Activated CD4-positive, alpha-beta T cell treated with anti-CD3 and anti-CD28 coated beads, Interleukin-2, amount 10 ng/mL, durations not matched to agents 24 days and 14 days (primary cell): ENCODE measurements around the gene RARG. TPM values are rescaled to one million over a fixed set of nuclear protein-coding genes. Genes with fewer than 3 reads are reported as not detected.

Source experiments
- DNase-seq: peaks from one replicate; pipeline ENCODE4 v3.0.0; 2022
- H3K27ac Mint-ChIP-seq: one replicate; pipeline ENCODE4 v1.8.0; 2022; ENCODE audit warnings: mild to moderate bottlenecking, mixed read lengths
- H3K27me3 Mint-ChIP-seq: one replicate; pipeline ENCODE4 v1.8.0; 2022; ENCODE audit warnings: mixed read lengths
- H3K36me3 Mint-ChIP-seq: one replicate; pipeline ENCODE4 v1.8.0; 2022; ENCODE audit warnings: low read depth, mild to moderate bottlenecking, mixed read lengths
- H3K4me1 Mint-ChIP-seq: one replicate; pipeline ENCODE4 v1.8.0; 2021; ENCODE audit warnings: mixed read lengths
- H3K4me3 Mint-ChIP-seq: one replicate; pipeline ENCODE4 v1.8.0; 2022; ENCODE audit warnings: mild to moderate bottlenecking, moderate library complexity, mixed read lengths
- H3K9me3 Mint-ChIP-seq: one replicate; pipeline ENCODE4 v1.8.0; 2021; ENCODE audit warnings: mixed read lengths
- intact Hi-C: fragments of 100-400 bp; cut with micrococcal nuclease; formaldehyde crosslinking; loops from one replicate; pipeline ENCODE4 v1.15.1; 2023
- total RNA-seq: library from RNA; stranded (reverse); gene quantifications from 2 replicates; pipeline ENCODE4 v1.2.3, GENCODE V29; 2022

The RARG gene
- total RNA-seq, 1 donor from 2014 or later: 58.5 TPM

GRCh38 chr12:53217051-53217930 is 14.7 kb downstream of the RARG start:
- intact Hi-C loops: loop anchor here (5.0 kb wide), 1 partner anchor 235 kb away; the partner anchor contains the start of gene PCBP2
- H3K27ac Mint-ChIP-seq: peak overlapping the region; percentile 94
- peaks cover 80% of the 10 kb centered on the region for H3K4me1 Mint-ChIP-seq
- no peaks in the 10 kb centered on the region for H3K9me3 Mint-ChIP-seq
- peaks cover 1% of the 10 kb centered on the region for H3K27me3 Mint-ChIP-seq
- H3K4me3 Mint-ChIP-seq: peak overlapping the region; percentile 97
- no peak for DNase-seq
- H3K36me3 Mint-ChIP-seq: peaks cover 54% of the 10 kb centered on the region

DNA sequence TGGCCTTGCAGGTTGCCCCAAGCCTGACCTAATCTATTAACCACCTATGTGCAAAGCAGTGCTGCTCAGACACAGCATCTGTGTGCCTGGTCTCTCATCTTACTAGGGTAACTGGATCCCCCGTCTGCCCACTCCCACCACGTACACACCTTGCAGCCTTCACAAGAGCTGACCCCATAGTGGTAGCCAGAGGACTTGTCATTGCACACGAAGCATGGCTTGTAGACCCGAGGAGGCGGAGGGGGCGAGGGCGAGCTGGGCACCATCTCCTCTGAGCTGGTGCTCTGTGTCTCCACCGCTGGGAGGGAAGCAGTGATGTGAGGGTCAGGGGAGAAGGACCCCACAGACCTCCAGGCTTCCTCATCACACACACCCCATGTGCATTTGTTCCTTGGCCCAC is 16.5 kb downstream of the RARG start:
- Mint-ChIP-seq H3K27ac (peak overlapping the region; percentile 94), H3K36me3 (peaks cover 69% of the 10 kb centered on the region), H3K27me3 (peaks cover 1% of the 10 kb centered on the region), H3K9me3 (no peaks in the 10 kb centered on the region), H3K4me1 (peaks cover 76% of the 10 kb centered on the region), H3K4me3 (peak overlapping the region; percentile 21)
- no peak for DNase-seq
- intact Hi-C loops: loop anchor here (5.0 kb wide), 1 partner anchor 237 kb away; the partner anchor contains the start of gene PCBP2

GRCh38 chr12:53214687-53215455 is 17.1 kb downstream of the RARG start:
- no peaks in the 10 kb centered on the region for H3K9me3 Mint-ChIP-seq
- H3K36me3 Mint-ChIP-seq: peaks cover 73% of the 10 kb centered on the region
- H3K4me3 Mint-ChIP-seq: no peak overlapping the region
- H3K27ac Mint-ChIP-seq: peak overlapping the region; percentile 70
- peaks cover 1% of the 10 kb centered on the region for H3K27me3 Mint-ChIP-seq
- no peak for DNase-seq
- intact Hi-C loops: loop anchor here (5.0 kb wide), 1 partner anchor 237 kb away; the partner anchor contains the start of gene PCBP2
- H3K4me1 Mint-ChIP-seq: peaks cover 76% of the 10 kb centered on the region

- intact Hi-C loops: no loop called here
Observed at GRCh38 chr12:53214221-53214620, 17.8 kb downstream of the RARG start.

DNA sequence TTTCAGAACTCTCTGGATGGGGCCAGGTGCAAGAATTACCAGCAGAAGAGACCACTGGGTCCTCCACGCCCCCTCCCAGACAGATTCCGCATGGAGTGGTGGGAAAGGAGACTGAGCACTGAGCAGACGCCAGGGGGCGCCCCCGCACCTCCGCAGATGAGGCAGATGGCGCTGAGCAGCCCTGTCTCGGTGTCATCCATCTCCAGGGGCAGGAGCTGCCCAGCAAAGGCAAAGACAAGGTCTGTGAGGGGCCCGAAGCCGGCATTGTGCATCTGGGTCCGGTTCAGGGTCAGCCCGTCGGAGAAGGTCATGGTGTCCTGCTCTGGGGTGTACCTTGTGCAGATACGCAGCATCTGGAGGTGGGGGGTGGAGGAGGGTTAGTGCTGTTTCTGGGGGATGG is 18.7 kb downstream of the RARG start:
- Mint-ChIP-seq H3K4me1 (peaks cover 77% of the 10 kb centered on the region), H3K27ac (peak overlapping the region; percentile 70), H3K36me3 (peaks cover 72% of the 10 kb centered on the region), H3K9me3 (no peaks in the 10 kb centered on the region), H3K27me3 (no peaks in the 10 kb centered on the region), H3K4me3 (peak overlapping the region; percentile 49)
- intact Hi-C loops: loop anchor here (1.0 to 2.0 kb wide), 3 partner anchors 38 to 74 kb away; no protein-coding TSS in a partner anchor
- DNase-seq: peak; percentile 95

More at GRCh38 chr12:53214221-53214620, 17.8 kb downstream of the RARG start:
- Mint-ChIP-seq H3K4me3 (no peak overlapping the region), H3K9me3 (no peaks in the 10 kb centered on the region), H3K36me3 (peaks cover 73% of the 10 kb centered on the region), H3K4me1 (peaks cover 75% of the 10 kb centered on the region), H3K27me3 (no peaks in the 10 kb centered on the region), H3K27ac (peak overlapping the region; percentile 70)
- no peak for DNase-seq

DNA sequence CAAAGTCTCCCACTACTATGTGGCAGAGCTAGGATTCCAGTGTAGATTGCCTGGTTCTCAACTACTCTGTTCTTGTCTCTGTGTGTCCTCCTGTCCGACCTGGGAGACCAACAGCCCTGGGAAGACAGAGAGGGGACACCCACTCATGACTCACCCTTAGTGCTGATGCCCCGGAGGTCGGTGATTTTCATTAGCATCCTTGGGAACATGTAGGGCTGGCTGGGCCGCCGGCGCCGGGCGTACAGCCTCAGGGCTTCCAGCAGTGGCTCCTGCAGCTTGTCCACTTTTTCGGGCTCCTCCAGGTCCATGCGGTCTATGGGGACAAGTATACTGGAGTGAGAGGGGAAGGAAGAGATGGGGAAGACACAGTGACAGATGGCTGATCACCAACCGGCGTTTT is 19.1 kb downstream of the RARG start:
- intact Hi-C loops: loop anchor here (1.0 to 2.0 kb wide), 3 partner anchors 38 to 74 kb away; no protein-coding TSS in a partner anchor
- Mint-ChIP-seq H3K9me3 (no peaks in the 10 kb centered on the region), H3K27ac (peak overlapping the region; percentile 70), H3K4me3 (no peak overlapping the region), H3K27me3 (no peaks in the 10 kb centered on the region), H3K36me3 (peaks cover 72% of the 10 kb centered on the region), H3K4me1 (peaks cover 77% of the 10 kb centered on the region)
- DNase-seq: no peak

DNA sequence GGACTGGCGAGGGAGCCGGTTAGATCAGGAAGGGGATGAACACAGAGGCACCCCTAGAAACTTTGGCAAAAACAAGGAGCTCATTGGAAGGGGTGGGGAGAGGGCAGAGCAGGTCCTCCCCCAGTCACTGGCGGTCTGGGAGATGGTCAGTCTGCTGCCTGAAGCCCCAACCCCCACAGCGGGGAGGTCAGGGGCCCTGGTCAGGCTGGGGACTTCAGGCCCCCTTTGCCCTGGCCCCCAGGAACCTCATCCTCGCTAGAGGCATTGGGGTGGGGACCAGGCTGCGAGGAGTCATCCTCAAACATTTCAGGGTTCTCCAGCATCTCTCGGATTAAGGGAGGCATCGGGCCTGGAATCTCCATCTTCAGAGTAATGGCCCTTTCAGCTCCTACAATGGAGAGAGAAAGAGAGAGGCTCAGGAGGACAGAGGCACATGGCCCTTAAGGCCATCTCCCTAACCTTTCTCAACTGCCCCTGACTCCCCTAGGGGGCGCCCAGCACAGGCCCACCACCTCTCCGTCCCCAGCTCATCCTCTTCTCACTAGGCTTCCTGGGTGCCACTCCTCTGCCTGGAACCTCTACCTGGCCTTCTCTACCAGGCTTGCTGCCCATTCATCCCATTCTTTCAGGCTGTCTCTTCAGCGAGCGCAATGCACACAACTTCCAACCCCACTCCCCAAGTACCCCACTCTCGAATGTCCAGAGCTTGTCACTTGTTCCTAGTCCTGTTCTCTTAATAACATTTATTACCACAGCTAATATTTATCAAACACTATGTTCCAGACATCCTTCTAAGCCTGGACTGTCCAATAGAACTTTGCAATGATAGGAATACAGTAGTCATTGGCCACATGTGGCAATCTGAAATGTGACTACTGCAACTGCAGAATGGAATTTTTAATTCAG is 20.3 kb downstream of the RARG start:
- peak overlapping the region; percentile 3 for H3K27ac Mint-ChIP-seq
- peaks cover 75% of the 10 kb centered on the region for H3K4me1 Mint-ChIP-seq
- H3K36me3 Mint-ChIP-seq: peaks cover 68% of the 10 kb centered on the region
- intact Hi-C loops: loop anchor here (2.0 kb wide), 1 partner anchor 53 kb away; no protein-coding TSS in a partner anchor
- no peaks in the 10 kb centered on the region for H3K9me3 Mint-ChIP-seq
- no peak for DNase-seq
- H3K27me3 Mint-ChIP-seq: no peaks in the 10 kb centered on the region
- H3K4me3 Mint-ChIP-seq: no peak overlapping the region

GRCh38 chr12:53210843-53211242 is 21.2 kb downstream of the RARG start:
- Mint-ChIP-seq H3K4me1 (peaks cover 75% of the 10 kb centered on the region), H3K4me3 (no peak overlapping the region), H3K27me3 (no peaks in the 10 kb centered on the region), H3K36me3 (peaks cover 60% of the 10 kb centered on the region), H3K9me3 (no peaks in the 10 kb centered on the region), H3K27ac (no peak overlapping the region)
- DNase-seq: no peak
- intact Hi-C loops: no loop called here

DNA sequence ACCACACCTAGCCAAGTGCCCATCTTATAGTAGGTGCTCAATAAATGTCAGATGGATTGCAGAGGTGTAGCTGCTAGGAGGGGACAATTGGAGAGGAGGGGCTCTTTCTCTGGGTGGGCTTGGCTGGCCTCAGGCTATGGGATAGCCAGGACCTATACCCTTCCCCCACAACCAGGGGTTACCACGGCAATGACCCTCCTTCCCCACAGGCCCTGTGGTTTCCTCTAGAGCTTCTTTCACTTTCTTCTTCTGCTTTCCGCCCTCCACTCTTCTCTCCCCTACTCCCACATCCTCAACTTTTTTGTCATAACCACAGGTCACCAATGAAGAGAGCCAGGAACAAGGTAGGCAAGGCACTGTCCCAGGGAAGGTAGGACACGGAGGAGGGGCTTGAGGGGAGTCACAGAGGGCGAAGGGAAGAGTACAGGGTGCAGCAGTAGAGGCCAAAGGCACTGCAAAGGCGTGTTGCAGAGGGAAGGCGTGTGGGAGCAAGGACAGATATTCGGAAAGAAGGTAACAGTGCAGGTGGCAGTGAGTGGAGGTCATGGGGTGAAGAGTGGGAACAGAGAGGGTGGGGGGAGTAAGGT is 23.0 kb downstream of the RARG start:
- peak; percentile 87 for DNase-seq
- Mint-ChIP-seq H3K4me3 (peak overlapping the region; percentile 81), H3K27me3 (no peaks in the 10 kb centered on the region), H3K4me1 (peaks cover 65% of the 10 kb centered on the region), H3K36me3 (peaks cover 55% of the 10 kb centered on the region), H3K9me3 (no peaks in the 10 kb centered on the region), H3K27ac (peak overlapping the region; percentile 88)
- intact Hi-C loops: loop anchor here (1.0 kb wide), 3 partner anchors 8 to 90 kb away; partner anchors contain the start of gene MYG1

GRCh38 chr12:53208435-53208834 is 23.6 kb downstream of the RARG start:
- no peak for DNase-seq
- Mint-ChIP-seq H3K4me3 (peak overlapping the region; percentile 81), H3K27me3 (no peaks in the 10 kb centered on the region), H3K4me1 (peaks cover 64% of the 10 kb centered on the region), H3K36me3 (peaks cover 54% of the 10 kb centered on the region), H3K9me3 (no peaks in the 10 kb centered on the region), H3K27ac (peak overlapping the region; percentile 88)
- intact Hi-C loops: no loop called here

DNA sequence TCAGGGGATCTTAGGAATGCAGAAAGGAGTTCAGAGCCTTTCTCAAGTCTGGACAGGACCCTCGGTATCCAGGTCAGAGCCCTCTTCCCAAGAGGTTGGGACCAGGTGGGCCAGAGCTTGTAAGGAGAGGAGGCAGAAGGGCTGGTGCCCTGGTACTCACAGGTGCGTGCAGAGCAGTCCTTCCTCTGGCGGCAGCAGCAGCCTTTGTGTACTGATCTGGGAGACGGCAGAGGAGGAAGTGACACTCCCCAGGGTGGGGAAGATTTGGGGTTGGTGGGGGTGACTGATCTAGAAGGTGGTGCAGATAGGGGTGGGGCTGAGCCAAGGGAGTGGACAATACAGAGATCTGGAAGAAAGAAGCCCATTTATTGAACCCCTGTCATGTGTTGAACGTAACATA is 25.0 kb downstream of the RARG start, which contains the start of gene ITGB7:
Gene ITGB7, minus strand, starts transcription at position 210 of the 400 bp plus-strand sequence. CDS start 6,808 bp downstream, outside the sequence.
- H3K27me3 Mint-ChIP-seq: no peaks in the 10 kb centered on the region
- H3K4me1 Mint-ChIP-seq: peaks cover 60% of the 10 kb centered on the region
- peak within 1 kb of the TSS; percentile 92 for H3K4me3 Mint-ChIP-seq
- H3K9me3 Mint-ChIP-seq: no peaks in the 10 kb centered on the region
- intact Hi-C loops: no loop called here
- H3K36me3 Mint-ChIP-seq: peaks cover 45% of the 10 kb centered on the region
- peak within 1 kb of the TSS; percentile 88 for H3K27ac Mint-ChIP-seq
- DNase-seq: peak; percentile 91

- Mint-ChIP-seq H3K4me1 (peaks cover 61% of the 10 kb centered on the region), H3K4me3 (peak overlapping the region; percentile 92), H3K36me3 (peaks cover 39% of the 10 kb centered on the region)
Observed at GRCh38 chr12:53205747-53206419, 26.1 kb downstream of the RARG start.

More at GRCh38 chr12:53205747-53206419, 26.1 kb downstream of the RARG start:
- intact Hi-C loops: no loop called here
- Mint-ChIP-seq H3K9me3 (no peaks in the 10 kb centered on the region), H3K27ac (peak overlapping the region; percentile 88), H3K27me3 (no peaks in the 10 kb centered on the region)
- peak; percentile 93 for DNase-seq
